Stimulated activated CD4-positive, alpha-beta T cell treated with anti-CD3 and anti-CD28 coated beads, TNF-alpha, amount 100 ng/mL, for 1 hour (primary cell): Measurements from ENCODE around the gene TBC1D10A.

ENCODE experiments used
- DNase-seq, 3 donors: peaks; one replicate each; pipeline ENCODE4 v3.0.0-alpha.2; 2020; ENCODE audit warnings: low read depth in 3 of 3, low spot score in 1 of 3

TBC1D10A gene

DNA sequence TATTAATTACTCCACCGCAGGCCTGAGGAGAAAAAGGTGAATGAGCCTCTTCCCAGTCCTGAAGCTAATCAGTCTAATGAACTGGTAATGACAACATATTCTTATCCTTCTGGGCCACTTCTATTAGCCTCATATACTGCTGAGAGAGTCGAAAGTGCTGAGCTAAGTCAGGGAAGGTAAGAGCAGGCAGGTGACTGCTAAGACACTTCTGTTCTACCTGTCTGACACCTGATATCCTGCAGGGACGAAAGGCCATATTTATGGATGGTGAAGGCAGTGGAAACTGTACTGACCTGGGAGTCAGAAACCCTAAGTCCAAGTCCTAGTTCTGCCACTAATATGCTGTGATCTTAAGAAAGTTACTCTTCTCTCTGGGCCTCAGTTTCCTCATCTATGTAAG, 3.5 kb downstream of the TBC1D10A start:
- DNase-seq: no peak

DNA sequence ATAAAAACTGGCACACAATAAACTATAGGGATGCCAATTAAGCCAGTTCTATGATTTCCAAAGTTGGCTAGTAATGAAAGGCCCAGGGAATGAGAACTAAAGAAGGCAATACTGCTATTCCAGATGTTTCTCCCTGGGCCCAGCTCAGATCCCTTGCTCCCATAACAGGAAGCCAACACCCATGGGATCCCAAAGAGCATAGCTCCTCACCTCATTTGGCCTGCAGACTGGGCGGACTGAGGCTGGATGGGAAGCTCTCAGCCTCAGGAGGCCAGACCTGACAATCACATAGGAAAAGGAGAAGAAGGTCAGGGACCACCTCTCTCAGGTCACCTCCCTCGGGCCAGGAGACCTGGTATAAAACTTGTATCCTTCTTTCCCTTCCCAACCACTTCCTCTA, 5.3 kb downstream of the TBC1D10A start:
- no peak for DNase-seq

GRCh38 chr22:30320021-30320556, 6.7 kb downstream of the TBC1D10A start:
- DNase-seq: no peak

- no peak for DNase-seq
These were observed 7.8 kb downstream of the TBC1D10A start for GRCh38 chr22:30318799-30319419.

GRCh38 chr22:30317778-30318177, 9.0 kb downstream of the TBC1D10A start:
- DNase-seq: no peak

DNA sequence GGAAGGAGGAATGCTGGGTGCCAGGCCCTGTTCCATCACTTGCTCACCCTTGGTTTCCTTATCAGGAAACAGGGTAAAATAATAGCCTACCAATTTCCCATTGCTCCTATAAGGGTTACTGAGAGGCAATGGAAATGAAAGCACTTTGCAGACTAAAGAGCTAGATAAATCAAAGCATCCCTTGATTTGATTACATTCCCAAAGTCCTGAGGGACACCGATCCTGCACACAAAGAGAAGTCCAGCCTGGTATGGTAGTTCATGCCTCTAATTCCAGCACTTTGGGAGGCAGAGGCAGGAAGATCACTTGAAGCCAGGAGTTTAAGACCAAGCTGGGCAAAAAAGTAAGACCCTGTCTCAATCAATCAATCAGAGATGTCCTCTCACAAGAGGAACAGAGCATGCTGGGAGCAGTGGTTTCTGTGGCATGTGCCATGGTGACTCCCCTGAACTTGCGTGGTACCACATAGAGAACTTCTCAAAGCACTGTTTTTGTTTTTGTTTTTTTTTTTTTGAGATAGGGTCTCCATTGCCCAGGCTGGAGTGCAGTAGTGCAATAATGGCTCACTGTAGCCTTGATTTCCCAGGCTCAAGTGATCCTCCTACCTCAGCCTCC, 10.7 kb downstream of the TBC1D10A start:
- DNase-seq: no peak

DNA sequence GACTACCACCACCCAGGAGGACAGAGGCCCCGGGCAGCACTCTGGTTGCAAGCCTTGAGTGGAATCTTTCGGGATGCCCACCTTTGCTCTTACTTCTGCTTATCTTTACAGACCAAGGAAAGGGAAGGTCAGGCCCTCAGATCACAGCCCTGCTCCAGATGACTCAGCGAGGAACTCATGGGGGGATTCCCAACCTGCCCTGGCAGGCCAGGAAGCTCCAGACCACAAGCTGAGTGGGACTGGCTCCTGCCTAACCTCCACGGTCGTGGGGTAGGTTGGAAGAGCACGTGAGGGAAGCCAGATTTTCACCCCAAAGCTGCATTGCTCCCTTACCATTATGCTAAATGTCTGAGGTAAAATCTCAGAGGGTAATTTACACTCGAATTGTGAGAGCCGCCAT, 11.8 kb downstream of the TBC1D10A start:
- no peak for DNase-seq

DNA sequence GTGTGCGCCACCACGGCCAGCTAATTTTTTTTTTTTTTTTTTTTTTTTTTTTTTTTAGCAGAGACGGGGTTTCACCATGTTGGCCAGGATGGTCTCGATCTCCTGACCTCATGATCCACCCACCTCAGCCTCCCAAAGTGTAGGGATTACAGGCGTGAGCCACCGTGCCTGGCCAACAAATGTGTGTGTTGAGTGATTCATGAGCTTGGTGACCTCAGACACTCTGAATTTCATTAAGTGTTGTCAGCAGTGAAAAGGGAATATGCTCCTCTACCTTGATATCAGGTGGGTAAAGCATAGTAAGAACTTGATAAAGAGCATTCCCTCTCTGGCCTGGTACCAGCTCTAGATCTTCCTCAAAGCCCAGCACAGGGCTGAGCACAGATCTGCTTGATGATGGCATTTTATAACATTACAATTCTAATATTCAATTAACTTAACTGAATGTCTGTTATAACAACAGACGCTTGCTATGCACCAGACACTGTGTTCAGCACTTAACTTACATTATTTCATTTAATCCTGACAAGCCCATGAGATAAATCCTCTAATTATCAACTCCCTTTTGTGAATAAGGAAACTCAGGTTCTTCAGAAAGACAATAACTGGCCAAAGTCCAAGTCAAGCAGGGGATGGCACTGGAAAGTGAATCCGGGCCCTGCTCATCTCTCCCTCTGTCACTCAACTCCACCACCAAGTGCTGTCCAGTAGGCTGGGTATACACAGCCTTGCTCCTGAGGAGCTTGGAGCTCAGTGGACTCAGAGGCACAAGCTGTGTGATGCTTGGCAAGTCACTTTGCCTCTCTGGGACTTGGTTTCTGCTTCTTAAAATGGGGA, 13.0 kb downstream of the TBC1D10A start:
- no peak for DNase-seq

DNA sequence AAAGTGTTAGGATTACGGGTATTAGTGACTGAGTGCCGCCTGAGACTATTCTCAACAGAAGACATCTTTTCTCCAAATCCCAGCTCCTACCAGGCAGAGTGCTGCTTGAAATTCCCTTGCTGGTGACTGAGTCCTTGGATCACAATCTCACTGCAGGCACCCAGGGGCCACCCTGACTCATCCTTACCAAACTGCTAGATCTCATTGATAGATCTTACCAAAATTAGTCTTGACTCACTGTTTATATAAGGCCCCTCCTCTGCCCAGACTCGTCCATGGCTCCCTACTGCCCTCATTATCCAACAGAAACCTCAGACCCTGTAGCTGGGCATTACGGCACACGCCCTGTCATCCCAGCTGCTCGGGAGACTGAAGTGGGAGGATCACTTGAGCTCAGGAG, 14.7 kb downstream of the TBC1D10A start:
- no peak for DNase-seq

DNA sequence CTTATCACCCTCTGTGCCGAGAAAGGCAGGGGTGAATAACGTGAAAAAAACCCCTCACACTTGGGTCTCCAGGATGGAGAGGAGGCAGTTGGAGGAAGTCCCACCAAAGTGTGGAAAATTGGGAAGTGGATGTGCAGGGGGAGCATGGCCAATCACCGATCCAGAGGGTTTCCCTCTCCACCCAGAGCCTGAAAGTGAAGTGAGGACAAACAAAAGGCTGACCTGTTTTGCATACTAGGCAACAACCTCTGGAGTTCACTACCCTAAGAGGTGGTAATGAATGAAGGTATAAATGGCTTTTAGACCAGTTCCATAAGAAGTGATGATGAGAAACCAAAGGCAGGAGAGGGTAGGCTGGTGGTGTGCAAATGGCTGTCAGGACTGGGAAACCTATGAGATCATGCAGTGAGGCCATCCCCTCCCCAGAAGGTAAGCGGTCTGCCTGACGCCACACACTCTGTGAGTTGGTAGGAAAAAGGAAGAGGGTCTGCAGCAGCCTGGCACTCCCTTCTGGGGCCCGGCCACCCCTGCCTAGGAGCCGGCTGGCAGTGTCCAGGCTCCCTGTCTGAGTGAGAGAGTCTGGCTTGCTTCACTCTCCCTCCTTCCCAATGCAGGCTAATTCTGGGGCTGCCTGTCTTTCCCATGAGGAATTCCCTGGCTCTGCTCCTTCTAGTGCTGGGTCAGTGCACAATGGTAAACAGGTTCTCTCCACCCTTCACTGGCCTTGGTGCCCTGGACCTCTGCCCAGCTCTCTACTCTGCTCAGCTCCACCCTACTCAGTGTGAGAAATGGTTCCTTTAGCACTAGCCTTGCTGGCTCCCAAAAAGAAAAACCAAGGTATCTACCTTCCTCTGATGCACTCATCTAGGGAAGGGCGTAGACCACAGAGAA, 15.6 kb downstream of the TBC1D10A start:
- no peak for DNase-seq

DNA sequence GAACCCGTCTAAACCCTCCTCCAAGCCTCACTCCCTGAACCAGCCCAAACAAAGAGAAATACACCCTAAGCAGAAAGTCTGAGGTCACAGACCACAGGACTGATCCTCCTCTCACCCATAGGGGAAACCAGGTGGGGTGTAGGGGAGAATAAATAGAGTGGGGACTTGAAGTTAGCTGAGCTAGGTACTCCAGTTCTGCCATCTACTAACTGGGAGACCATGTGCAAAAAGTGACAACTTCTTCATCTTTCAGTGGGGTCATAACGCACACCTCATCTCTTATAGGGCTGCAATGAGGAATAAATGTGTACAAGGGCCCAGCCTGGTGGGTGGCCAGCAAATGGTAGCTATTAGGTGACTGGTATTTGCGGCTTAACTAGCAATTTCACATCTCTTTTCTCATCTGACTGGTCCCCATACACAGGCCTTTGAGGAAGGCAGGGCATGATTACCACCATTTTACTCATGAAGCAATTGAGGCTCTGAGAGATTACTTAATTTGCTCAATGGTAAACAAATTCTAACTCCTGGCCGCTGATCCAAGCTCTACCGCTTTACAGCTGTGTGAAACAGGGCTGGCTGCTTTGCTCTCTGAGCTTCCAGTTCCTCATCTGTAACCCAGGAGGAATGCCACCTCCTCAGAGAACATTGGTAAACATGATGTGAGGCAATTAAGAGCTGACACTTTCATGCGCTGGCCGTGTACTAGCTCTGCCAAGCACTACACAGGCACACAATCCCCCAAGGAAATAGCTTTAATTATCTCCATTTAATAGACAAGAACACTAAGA, 16.6 kb downstream of the TBC1D10A start:
- no peak for DNase-seq

- no peak for DNase-seq
These were observed 18.1 kb downstream of the TBC1D10A start for GRCh38 chr22:30308518-30309230.

GRCh38 chr22:30308093-30308492, 18.6 kb downstream of the TBC1D10A start:
- DNase-seq: no peak

DNA sequence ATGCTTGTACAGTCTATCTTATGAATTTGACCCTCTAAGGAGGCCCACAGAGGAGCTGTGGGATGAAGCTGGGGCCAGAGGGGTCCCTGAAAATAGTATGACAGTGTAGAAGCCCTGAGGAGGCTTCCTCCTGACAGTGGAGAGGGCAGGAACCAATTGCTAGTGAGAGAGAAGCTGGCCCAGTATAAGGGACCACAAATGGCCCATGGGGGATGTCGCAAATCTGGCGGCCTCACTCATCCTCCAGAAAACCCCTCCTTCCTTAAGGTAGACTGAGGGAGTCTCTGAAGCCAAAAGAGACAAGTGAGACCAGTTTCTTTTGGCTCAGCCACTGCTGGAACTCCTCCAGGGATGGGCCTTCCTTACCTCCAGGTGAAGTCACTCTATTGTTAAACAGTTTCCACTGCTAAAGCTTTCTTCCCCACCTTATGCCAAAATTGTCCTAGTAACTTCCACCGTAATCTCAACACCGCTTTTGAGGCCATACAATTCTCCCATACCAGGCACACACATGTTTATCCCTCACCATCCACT, 19.6 kb downstream of the TBC1D10A start:
- no peak for DNase-seq

- no peak for DNase-seq
These were observed 20.1 kb downstream of the TBC1D10A start for GRCh38 chr22:30306627-30307011.

DNA sequence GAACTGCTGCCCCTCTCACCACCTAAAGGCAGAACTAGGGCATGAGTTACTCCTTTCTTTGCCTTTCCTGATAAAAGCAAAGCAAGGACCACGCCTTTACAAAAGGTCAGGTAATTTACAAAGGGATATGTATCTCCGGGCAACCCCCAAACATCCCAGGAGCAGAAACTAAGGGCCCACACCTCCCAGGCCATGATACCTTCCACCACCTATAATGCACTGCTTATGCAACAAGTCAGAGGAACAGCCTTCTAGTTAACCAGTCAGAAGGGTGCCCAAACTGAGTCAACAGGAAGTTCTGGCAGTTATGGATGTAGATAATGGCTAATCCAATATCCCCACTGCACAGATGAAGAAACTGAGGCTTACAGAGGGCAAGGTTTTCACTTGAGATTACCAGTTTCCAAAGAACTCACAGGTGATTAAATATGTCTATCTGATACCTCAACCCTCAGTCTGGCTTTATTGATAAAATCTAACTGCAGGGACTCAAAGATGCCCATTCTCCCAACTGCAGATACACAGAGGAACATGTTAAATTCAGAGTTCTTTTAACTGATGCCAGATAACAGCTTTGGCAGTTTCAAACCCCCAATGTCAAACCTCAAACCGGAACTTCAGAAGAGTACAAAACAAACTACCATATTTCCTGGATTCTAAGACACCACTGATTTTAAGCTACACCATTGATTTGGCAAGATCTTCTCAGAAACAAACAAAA, 20.7 kb downstream of the TBC1D10A start:
- DNase-seq: no peak

- no peak for DNase-seq
These were observed 21.2 kb downstream of the TBC1D10A start for GRCh38 chr22:30305519-30305905.

GRCh38 chr22:30304495-30305244, 22.1 kb downstream of the TBC1D10A start:
- no peak for DNase-seq
